Measurements from ENCODE around the gene RNF180.

RNF180 gene

GRCh38 chr5:64166201-64166959 is 737 bp downstream of the RNF180 start:
- peak; percentile 13 for DNase-seq (ENCODE audit: low spot score)
- TF ChIP-seq CTCF (IDR thresholded peaks at IDR 0.05; ENCODE audit: borderline replicate concordance, control extremely low read depth, extremely low read depth, insufficient read depth, missing control alignments), result no peak
- in situ Hi-C loops (cut with MboI; ENCODE audit: low sequenced_read_pairs, unreplicated experiment), result no loop called here

DNA sequence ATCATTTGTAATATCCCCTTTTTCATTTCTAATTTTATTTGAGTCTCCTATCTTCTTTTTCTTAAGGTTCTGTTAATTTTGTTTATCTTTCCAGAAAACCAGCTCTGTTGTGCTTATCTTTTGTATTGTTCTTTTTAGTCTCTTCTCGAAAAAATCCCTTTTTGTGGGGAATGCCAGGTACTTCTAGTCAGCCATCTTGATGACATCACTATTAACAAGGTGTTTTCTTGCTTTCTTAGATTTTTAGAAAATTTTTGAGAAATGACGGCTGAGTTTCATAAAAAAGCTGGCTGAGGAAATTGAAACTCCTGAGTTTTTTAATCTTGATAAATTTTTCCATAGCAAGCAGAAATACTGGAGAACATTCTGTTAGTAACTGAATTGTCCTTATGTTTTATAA is 10.7 kb downstream of the RNF180 start:
- TF ChIP-seq CTCF (IDR thresholded peaks at IDR 0.05; ENCODE audit: borderline replicate concordance, control extremely low read depth, extremely low read depth, insufficient read depth, missing control alignments), result no peak
- no peak for DNase-seq (ENCODE audit: low spot score)
- in situ Hi-C loops (cut with MboI; ENCODE audit: low sequenced_read_pairs, unreplicated experiment), result no loop called here

DNA sequence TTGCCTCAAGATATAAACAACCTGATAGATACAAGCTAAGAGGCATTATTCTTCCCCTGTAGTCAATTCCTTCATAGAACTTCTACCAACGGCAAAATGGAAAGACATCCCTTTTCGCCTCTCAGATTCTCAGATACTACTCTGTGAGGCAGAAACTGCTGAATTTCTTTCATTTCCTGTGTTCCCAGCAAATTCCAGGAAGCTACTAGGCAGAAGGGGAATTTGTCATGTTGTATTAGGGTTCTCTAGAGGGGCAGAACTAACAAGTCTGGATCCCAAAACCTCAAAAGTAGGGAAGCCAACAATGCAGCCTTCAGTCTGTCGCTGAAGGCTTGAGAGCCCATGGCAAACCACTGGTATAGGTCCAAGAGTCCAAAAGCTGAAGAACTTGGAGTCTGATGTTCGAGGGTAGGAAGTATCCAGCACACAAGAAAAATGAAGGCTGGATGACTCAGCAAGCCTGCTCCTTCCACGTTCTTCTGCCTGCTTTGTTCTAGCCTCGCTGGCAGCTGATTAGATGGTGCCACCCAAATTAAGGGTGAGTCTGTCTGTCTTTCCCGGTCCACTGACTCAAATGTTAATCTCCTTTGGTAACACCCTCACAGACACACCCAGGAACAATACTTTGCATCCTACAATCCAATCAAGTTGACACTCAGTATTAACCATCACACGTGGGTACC is 15.2 kb downstream of the RNF180 start:
- no peak for TF ChIP-seq CTCF (IDR thresholded peaks at IDR 0.05; ENCODE audit: borderline replicate concordance, control extremely low read depth, extremely low read depth, insufficient read depth, missing control alignments)
- in situ Hi-C loops (cut with MboI; ENCODE audit: low sequenced_read_pairs, unreplicated experiment), result no loop called here
- no peak for DNase-seq (ENCODE audit: low spot score)

DNA sequence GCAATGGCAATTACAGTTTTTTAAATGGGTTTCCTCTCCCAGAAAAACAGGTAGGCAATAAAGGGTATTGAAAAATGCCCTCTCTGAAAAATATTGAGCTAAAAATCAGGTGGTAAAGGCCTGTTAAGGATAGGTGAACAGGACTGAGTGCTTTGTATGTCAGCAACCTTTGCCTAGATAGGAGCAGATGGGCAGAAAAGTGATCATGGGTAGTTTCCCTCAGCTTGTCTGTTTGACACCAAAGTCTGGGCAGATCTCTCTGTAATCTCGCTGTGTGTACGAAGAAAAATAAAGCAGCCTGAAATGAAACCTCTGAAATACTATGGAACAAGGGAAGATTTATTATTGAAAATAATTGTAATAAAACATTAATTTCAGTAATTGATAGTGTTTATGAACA is 15.8 kb downstream of the RNF180 start:
- TF ChIP-seq CTCF (IDR thresholded peaks at IDR 0.05; ENCODE audit: borderline replicate concordance, control extremely low read depth, extremely low read depth, insufficient read depth, missing control alignments), result no peak
- in situ Hi-C loops (cut with MboI; ENCODE audit: low sequenced_read_pairs, unreplicated experiment), result no loop called here
- no peak for DNase-seq (ENCODE audit: low spot score)

DNA sequence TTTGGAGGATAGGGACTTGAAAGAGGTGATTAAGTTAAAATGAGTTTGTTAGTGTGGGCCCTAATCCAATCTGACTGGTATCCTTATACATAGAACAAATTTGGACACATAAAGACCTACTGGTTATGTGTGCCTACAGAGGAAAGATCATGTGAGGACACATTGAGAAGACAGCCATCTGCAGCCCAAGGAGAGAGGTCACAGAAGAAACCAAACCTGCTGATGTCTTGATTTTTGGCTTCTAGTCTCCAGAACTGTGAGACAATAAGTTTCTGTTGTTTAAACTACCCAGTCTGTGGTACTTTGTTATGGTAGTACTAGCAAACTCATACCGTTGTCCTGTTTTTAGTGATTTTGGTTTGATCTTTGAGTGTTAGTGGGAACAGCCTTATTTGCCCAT is 18.3 kb downstream of the RNF180 start:
- in situ Hi-C loops (cut with MboI; ENCODE audit: low sequenced_read_pairs, unreplicated experiment), result no loop called here
- no peak for TF ChIP-seq CTCF (IDR thresholded peaks at IDR 0.05; ENCODE audit: borderline replicate concordance, control extremely low read depth, extremely low read depth, insufficient read depth, missing control alignments)

DNA sequence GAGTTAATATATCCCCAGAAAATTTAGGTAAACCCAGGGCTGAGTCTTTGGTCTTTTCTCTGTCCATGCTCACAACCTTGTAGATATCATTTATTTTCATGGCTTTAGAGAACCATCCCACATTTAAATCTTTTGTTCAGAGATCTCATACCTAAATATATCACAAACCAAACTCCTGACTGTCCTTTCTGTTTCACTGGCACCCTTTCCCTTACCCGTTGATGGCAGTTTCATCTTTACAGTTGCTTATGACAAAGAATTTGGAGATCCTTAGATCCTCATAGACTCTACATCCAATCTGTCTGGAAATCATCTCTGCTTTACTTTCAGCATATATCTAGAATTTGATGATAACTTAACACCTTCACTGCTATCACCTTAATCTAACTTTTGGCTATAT is 19.2 kb downstream of the RNF180 start:
- TF ChIP-seq CTCF (IDR thresholded peaks at IDR 0.05; ENCODE audit: borderline replicate concordance, control extremely low read depth, extremely low read depth, insufficient read depth, missing control alignments), result no peak
- in situ Hi-C loops (cut with MboI; ENCODE audit: low sequenced_read_pairs, unreplicated experiment), result no loop called here
- no peak for DNase-seq (ENCODE audit: low spot score)

More for the DNA sequence above, 18.3 kb downstream of the RNF180 start:
- DNase-seq (ENCODE audit: low spot score), result no peak

Measured in GM13976 (cell line).